ENCODE measurements around the gene KCNC3. TPM values are rescaled to one million over a fixed set of nuclear protein-coding genes. Genes with fewer than 3 reads are reported as not detected.

KCNC3 gene
- total and polyA plus RNA-seq, 2 of the 4 experiments (the other 2 are of a cell fraction): 0.07 TPM; not detected in 1

GRCh38 chr19:50288954-50289353 is 40.2 kb downstream of the KCNC3 start:
- BruUV-seq (replicated peaks): no TSS peak
- dilution Hi-C loops (cut with HindIII; ENCODE audit: low sequenced_read_pairs, unreplicated experiment) (no loop called here), intact Hi-C loops (cut with micrococcal nuclease) (no loop called here), in situ Hi-C loops (cut with MboI; ENCODE audit: low sequenced_read_pairs) (no loop called here)
- POLR2A ChIA-PET (ENCODE audit: unreplicated experiment): no interaction called here
- H3K27ac ChIP-seq (ENCODE audit: insufficient read depth, low read length): no peak overlapping the region
- H2BK5ac ChIP-seq (ENCODE audit: low read depth, low read length, poor library complexity, severe bottlenecking): no peak overlapping the region
- H3K4me1 ChIP-seq (ENCODE audit: control insufficient read depth, insufficient read depth, low read length): no peaks in the 10 kb centered on the region
- H3K23ac ChIP-seq (ENCODE audit: low read depth, low read length): no peak overlapping the region
- no peaks in the 10 kb centered on the region for H3K9me1 ChIP-seq (ENCODE audit: insufficient read depth, low read length)
- H2BK15ac ChIP-seq (ENCODE audit: low read depth, low read length): no peak overlapping the region
- H3K36me3 ChIP-seq (ENCODE audit: control insufficient read depth, insufficient read depth, low read length): no peaks in the 10 kb centered on the region
- H3K9me3 ChIP-seq (ENCODE audit: control insufficient read depth, insufficient read depth, low read length): peaks cover 24% of the 10 kb centered on the region
- H2BK120ac ChIP-seq (ENCODE audit: low read depth, low read length): no peak overlapping the region
- CTCF ChIA-PET: no interaction called here
- TF ChIP-seq RAD21 (IDR thresholded peaks at IDR 0.05; ENCODE audit: low read length): no peak
- no peak for TF ChIP-seq CTCF (conservative IDR thresholded peaks at IDR 0.05; ENCODE audit: low read depth, low read length)
- no peak for TF ChIP-seq MAFK (IDR thresholded peaks at IDR 0.05; ENCODE audit: low read depth, low read length)
- TF ChIP-seq, protein P1, sequence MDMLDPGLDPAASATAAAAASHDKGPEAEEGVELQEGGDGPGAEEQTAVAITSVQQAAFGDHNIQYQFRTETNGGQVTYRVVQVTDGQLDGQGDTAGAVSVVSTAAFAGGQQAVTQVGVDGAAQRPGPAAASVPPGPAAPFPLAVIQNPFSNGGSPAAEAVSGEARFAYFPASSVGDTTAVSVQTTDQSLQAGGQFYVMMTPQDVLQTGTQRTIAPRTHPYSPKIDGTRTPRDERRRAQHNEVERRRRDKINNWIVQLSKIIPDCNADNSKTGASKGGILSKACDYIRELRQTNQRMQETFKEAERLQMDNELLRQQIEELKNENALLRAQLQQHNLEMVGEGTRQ (IDR thresholded peaks at IDR 0.05; ENCODE audit: low read depth, low read length): no peak
- TF ChIP-seq CHD1 (IDR thresholded peaks at IDR 0.05; ENCODE audit: low read depth, low read length): no peak
- no peak for TF ChIP-seq BHLHE40 (IDR thresholded peaks at IDR 0.05; ENCODE audit: low read depth, low read length)
- no peak for TF ChIP-seq POLR2A (IDR thresholded peaks at IDR 0.05; ENCODE audit: low read depth, low read length)
- no peak for TF ChIP-seq RCOR1 (IDR thresholded peaks at IDR 0.05; ENCODE audit: insufficient replicate concordance, low read length)
- no peak for TF ChIP-seq SMC3 (IDR thresholded peaks at IDR 0.05; ENCODE audit: low read depth, low read length)
- TF ChIP-seq FOS (IDR thresholded peaks at IDR 0.05; ENCODE audit: low read depth, low read length): no peak
- TF ChIP-seq CEBPB (IDR thresholded peaks at IDR 0.05; ENCODE audit: low read depth, low read length): no peak
- no peak for TF ChIP-seq MXI1 (IDR thresholded peaks at IDR 0.05; ENCODE audit: borderline replicate concordance, low read depth, low read length)
- TF ChIP-seq, protein P2, sequence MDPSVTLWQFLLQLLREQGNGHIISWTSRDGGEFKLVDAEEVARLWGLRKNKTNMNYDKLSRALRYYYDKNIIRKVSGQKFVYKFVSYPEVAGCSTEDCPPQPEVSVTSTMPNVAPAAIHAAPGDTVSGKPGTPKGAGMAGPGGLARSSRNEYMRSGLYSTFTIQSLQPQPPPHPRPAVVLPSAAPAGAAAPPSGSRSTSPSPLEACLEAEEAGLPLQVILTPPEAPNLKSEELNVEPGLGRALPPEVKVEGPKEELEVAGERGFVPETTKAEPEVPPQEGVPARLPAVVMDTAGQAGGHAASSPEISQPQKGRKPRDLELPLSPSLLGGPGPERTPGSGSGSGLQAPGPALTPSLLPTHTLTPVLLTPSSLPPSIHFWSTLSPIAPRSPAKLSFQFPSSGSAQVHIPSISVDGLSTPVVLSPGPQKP (IDR thresholded peaks at IDR 0.05; ENCODE audit: borderline replicate concordance, low read depth, low read length): no peak
- TF ChIP-seq RFX5 (IDR thresholded peaks at IDR 0.05; ENCODE audit: low read depth, low read length): no peak
- no peak for TF ChIP-seq NFE2L2 (IDR thresholded peaks at IDR 0.05; ENCODE audit: low read depth, low read length)
- no peak for TF ChIP-seq MAZ (IDR thresholded peaks at IDR 0.05; ENCODE audit: borderline replicate concordance, low read depth, low read length)
- ATAC-seq (ENCODE audit: low read depth) (no peak), DNase-seq (no peak)
- no peak overlapping the region for H3K9ac ChIP-seq (ENCODE audit: low read depth, low read length)
- H3K56ac ChIP-seq (ENCODE audit: extremely low read depth, insufficient read depth, low read length): no peak overlapping the region
- H4K20me1 ChIP-seq (ENCODE audit: insufficient read depth, low read length): no peaks in the 10 kb centered on the region
- H2AFZ ChIP-seq (replicated peaks; ENCODE audit: low read length, poor library complexity): no peak overlapping the region
- no CpG with 5 or more reads among the region's 5 CpGs for WGBS, 2 experiments (ENCODE audit: extremely low coverage in 2 of 2, insufficient read length in 1 of 2)
- H2AK9ac ChIP-seq (replicated peaks; ENCODE audit: low read depth, low read length, poor library complexity): no peak overlapping the region
- H3K18ac ChIP-seq (ENCODE audit: low read depth, low read length): no peak overlapping the region
- no peak overlapping the region for H4K5ac ChIP-seq (ENCODE audit: low read depth, low read length)
- no peak overlapping the region for H3K4ac ChIP-seq (ENCODE audit: low read depth, low read length)
- H3K27me3 ChIP-seq (ENCODE audit: control insufficient read depth, insufficient read depth, low read length): no peaks in the 10 kb centered on the region
- H2AK5ac ChIP-seq (ENCODE audit: low read depth, low read length): no peak overlapping the region
- H3K4me3 ChIP-seq (ENCODE audit: insufficient read depth, low read depth, low read length): no peak overlapping the region
- no peaks in the 10 kb centered on the region for H3K79me1 ChIP-seq (ENCODE audit: low read depth in 1 of 2, low read length in 2 of 2)
- no peak overlapping the region for H3K4me2 ChIP-seq (ENCODE audit: low read depth, low read length)
- no peak overlapping the region for H4K8ac ChIP-seq (ENCODE audit: low read depth in 2 of 2, low read length in 2 of 2)
- H4K91ac ChIP-seq (ENCODE audit: insufficient read depth, low read depth, low read length): no peak overlapping the region
- no peak overlapping the region for H2BK20ac ChIP-seq (ENCODE audit: low read depth, low read length)
- H3K14ac ChIP-seq (replicated peaks; ENCODE audit: low read depth, low read length): no peak overlapping the region

Measured in IMR-90 (cell line).